ENCODE results near the gene IRAK1. TPM values are rescaled to one million over a fixed set of nuclear protein-coding genes. Genes with fewer than 3 reads are reported as not detected.
A peak's percentile ranks its signal among the peaks of the same experiment; 100 is the strongest.

IRAK1 gene
- total and polyA plus RNA-seq, 9 of the 15 experiments (the other 6 are each of a cell fraction or from before 2014, with no cell fraction given): 11.6 to 261 (median 91.6) TPM

- H3K79me2 ChIP-seq (ENCODE audit: control insufficient read depth, insufficient read depth, low read length): peaks cover 95% of the 10 kb centered on the region
- H3K27ac ChIP-seq (ENCODE audit: extremely low read depth, low read depth, low read length): no peak overlapping the region
- no peak overlapping the region for H3K4me3 ChIP-seq
- no TSS peak for BruUV-seq (replicated peaks)
- peaks cover 8 to 10% of the 10 kb centered on the region in 2 experiments; a peak in 4 of 5 replicates for H3K4me1 ChIP-seq (replicated peaks in 1 of 2; ENCODE audit: control insufficient read depth in 2 of 2, insufficient read depth in 2 of 2, low read length in 2 of 2)
- no peaks in the 10 kb centered on the region for H3K27me3 ChIP-seq (ENCODE audit: control insufficient read depth in 2 of 2, insufficient read depth in 2 of 2, low read length in 2 of 2)
- FAIRE-seq (no peak), DNase-seq (ENCODE audit: extremely low read depth in 1 of 4, low spot score in 3 of 4) (no peak), ATAC-seq (no peak)
- H4K20me1 ChIP-seq (replicated peaks; ENCODE audit: control insufficient read depth, insufficient read depth, low read length): peaks cover 14% of the 10 kb centered on the region; the same call in 1 of the 2 replicates
- TF ChIP-seq SPI1 (IDR thresholded peaks at IDR 0.05; ENCODE audit: borderline replicate concordance, low read depth, low read length): peak; percentile 55; the same call in 1 of the 2 replicates
- TF ChIP-seq, protein P1, sequence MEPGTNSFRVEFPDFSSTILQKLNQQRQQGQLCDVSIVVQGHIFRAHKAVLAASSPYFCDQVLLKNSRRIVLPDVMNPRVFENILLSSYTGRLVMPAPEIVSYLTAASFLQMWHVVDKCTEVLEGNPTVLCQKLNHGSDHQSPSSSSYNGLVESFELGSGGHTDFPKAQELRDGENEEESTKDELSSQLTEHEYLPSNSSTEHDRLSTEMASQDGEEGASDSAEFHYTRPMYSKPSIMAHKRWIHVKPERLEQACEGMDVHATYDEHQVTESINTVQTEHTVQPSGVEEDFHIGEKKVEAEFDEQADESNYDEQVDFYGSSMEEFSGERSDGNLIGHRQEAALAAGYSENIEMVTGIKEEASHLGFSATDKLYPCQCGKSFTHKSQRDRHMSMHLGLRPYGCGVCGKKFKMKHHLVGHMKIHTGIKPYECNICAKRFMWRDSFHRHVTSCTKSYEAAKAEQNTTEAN (CRISPR knock-in tag; IDR thresholded peaks at IDR 0.05): no peak
- no peaks in the 10 kb centered on the region for H3K9me1 ChIP-seq (ENCODE audit: control insufficient read depth, insufficient read depth, low read length)
- CTCF ChIA-PET (ENCODE audit: low intra/inter-chr PET ratio): no interaction called here
- H3K9ac ChIP-seq (ENCODE audit: insufficient read depth in 1 of 2, low read depth in 2 of 2, low read length in 2 of 2): no peak overlapping the region
- H3K36me3 ChIP-seq (ENCODE audit: control insufficient read depth, insufficient read depth, low read length): peaks cover 16% of the 10 kb centered on the region
- H2AFZ ChIP-seq (ENCODE audit: low read depth, low read length): no peak overlapping the region
- in situ Hi-C loops (cut with MboI) (no loop called here), intact Hi-C loops (cut with micrococcal nuclease) (no loop called here)
- POLR2A ChIA-PET: no interaction called here
- no peak overlapping the region for H3K4me2 ChIP-seq (ENCODE audit: insufficient read depth, low read length)
- H3K9me3 ChIP-seq (replicated peaks; ENCODE audit: control insufficient read depth, insufficient read depth, low read depth, low read length): no peaks in the 10 kb centered on the region
- 81% methylated on average over 3 of the region's 3 CpGs for WGBS (ENCODE audit: insufficient coverage, low coverage, missing lambda C conversion rate)
These were observed 48.9 kb upstream of the IRAK1 start for GRCh38 chrX:154068560-154068959.
